CD4-positive, alpha-beta T cell treated with Interferon gamma for 1 hour (primary cell): Measurements from ENCODE around the gene CHD5.

ENCODE experiments used
- DNase-seq: peaks from one replicate; pipeline ENCODE4 v3.0.0-alpha.2; 2020

Gene CHD5

DNA sequence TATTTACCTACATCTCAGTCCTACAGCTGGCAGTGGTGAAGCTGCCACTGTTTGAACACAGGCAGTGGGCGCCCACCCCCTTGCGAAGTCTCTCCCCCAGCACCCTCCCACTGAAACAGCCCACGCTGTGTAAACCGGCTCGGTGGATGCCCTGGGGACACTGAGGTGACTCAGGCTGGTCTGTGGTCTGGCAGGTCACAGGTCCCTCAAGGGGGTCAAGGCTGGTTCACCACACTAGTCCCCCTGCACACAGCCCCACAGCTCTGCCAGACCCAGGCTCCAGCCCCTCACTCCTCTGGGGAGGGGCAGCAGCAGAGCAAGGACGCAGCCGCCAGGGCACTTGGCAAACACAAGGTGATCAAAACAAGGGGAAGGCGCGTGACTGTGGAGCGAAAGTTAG lies 7.6 kb downstream of the CHD5 start:
- no peak for DNase-seq

DNA sequence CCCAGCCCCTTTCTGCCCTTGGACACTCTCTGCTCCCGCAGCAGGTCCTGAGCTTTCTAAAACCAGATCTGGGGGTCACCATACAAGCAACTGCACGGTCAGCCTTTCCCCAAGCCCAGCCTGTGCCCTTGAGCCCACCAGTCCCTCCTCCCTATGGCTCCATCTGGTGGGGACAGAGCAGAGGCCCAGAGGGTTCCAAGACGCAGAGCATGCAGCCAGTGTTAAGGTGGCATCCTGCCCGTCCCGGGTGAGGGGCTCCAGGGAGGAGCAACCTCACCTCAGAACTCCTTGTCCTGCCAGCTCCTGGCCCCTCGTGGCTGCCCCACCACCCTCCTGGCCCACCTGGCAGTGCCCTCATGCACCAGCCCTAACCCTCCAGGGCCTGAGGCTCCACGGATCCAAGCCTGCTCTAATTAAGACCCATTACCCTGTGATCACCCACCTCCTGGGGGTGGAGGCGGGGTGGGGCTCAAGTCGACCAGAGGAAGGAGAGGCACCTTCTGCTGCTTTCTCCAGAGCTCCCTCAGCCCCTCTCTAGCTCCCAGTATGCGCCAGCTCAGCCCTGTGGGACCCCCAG lies 8.5 kb downstream of the CHD5 start:
- no peak for DNase-seq

DNA sequence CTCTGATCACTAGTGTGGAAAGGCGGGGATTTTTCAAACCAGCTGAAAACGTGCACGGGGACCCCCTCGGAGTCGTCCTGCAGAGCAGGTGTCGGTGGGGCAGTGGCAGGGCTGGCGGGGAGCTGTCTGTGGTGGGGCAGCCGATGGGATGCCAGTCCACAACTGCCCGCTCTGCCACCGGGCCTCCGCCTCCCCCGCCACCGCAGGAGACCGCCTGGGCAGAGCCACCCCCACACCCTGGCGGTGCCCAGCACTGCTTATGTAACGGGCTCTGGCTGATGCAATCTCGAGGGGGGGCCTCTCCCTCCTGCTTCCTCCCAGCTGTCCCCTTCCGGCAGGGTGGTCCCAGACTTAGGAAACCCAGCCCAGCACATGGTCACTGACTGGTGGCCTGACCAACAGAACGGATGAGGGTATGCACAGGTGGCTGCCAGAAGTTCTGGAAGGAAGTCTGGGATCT lies 9.3 kb downstream of the CHD5 start:
- no peak for DNase-seq

DNA sequence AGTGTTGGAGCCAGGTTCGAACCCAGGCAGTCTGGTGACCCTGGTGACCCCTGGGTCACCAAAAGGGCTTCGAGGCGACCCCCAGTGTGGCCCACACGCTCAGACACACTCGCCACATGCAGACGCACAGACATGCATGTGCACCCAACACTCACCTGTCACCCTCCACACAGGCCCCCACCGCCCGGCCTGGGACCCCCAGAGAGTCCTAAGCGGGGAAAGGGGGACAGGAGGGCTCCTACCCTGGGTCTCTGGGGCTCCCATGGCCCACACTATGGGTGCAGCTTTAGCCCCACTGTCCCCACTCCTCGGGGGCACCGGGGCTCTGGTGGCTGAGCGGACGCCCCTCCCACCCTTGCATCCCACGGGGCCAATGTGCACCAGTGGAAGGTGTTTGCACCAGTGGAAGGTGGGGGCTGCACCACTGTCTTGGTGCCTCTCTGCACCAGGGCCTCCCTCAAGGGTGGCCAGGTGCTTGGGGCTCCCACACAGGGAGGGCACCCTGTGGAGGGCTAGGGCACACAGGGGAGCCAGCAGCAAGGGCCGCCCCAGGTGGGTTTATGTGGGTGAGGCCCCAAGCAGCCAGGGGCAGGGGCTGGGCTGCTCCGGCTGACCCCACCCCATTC lies 9.9 kb downstream of the CHD5 start:
- no peak for DNase-seq

DNA sequence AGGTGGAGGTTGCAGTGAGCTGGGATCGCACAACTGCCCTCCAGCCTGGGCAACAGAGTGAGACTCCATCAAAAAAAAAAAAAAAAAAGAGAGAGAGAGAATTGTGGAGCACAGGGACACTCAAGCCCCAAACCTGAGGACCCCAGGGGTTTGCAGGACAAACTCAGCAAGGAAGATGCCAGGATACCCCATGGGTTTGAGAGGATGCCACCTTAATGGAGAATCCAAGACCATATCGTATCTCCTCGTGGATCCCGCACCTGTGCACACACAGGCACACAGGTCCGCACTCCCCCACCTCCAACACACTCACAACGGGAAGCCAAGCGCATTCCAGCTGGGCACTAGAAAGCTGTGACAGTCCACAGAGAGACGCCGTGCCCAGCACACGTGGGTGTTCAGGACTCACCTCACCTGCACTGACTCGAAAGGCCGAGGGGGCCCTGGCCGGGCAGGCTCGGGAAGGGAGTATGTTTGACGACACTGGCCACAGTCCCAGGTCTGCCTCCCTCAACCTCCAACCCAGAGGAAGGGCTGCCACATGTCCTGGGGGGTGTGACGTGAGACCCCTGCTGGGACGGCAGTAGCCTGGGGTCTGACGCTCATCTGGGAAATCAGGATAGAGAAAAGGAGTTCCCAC lies 11.1 kb downstream of the CHD5 start:
- DNase-seq = no peak

DNA sequence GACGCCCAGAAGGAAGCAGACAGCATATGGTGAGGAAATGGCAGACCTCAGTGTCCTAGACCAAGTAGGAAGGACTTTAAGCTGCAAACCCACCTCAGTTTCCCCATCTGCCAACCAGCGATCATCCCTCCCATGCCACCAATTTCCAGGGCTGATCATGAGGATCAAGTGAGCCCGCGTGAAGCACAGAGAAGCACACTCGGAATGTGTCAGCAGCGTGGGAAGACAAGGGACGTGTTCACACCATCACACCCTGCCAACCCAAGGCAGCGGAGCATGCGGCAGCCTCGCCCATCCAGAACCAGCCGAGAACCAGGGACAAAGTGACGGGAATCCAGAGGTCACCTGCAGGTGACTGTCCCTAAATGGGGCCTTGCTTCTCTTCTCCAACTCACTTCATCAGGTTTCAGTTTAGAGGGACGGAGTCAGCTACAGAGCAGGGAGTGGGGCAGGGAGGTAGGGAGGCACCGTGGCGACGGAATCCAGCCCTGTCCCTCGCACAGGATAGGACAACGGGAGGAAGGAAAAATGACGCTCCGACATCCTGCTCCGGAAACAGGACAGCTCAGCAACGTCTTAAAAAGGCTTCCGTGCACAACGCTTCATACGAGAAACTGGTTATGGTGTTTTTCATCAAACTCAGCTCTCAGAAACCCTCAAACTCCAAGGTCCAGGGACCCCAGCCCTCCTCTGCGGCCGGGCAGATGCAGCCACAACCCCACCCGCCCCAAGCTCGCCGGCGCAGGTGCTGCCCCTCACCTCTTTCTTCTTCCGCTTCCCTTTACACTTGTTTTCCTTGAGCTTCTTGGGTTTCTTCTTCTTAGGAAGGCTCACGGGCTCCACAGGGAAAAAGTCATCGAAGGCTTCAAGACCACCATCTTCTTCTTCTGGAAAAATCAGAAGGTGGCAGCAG lies 12.5 kb downstream of the CHD5 start:
- no peak for DNase-seq

DNA sequence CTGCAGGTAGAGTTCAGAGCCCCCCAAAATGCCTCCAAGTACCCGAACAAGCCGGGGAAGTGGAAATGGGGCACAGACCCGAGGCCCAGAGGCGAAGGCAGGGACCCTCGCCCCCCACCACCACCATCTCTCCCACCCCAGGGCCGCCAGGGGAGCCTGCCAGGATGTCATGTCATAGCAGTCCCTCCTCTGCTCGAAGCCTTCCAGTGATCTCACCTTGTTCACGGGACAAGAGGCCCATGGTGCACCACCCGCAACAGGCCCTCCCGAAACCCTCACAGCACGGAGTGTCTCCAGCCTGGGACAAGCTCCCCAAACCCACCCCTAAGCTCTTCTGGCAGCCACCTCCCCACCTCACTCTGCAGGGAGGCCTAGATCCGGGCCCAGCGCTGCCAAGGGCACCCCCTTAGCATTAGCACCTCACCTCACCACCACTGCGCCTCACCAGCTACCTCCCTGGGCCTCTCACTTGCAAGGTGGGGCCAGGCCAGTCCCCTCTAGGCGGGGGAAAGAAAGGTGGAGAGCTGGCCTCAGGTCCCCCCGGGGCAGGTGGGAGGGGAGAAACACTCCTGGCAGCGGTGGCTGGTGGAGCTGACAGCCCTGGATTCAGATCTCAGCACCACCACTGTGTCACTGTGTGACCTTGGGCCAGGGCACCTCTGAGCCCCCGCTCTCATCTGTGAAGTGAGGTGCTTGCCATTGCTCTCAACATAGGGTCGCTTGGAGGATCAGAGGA lies 13.3 kb downstream of the CHD5 start:
- no peak for DNase-seq

DNA sequence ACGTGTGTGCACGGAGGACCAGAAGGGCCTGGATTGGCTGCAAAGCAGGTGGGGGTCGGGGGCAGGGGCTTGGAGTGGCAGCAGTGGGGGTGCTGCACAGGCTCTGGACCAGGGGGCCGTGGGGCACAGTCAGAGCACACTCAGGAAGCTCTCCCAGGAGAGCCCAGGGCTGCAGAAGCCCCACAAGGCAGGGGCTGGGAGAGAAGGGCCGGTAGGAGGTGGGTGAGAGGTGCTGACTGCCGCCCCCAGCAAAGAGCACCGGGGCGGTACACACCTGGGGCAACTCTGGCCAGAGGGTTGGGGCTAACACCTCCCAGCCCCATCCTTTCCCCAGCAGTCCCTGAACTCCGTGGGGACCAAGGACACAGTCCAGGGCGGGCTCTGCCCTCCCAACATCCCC lies 13.9 kb downstream of the CHD5 start:
- no peak for DNase-seq

DNA sequence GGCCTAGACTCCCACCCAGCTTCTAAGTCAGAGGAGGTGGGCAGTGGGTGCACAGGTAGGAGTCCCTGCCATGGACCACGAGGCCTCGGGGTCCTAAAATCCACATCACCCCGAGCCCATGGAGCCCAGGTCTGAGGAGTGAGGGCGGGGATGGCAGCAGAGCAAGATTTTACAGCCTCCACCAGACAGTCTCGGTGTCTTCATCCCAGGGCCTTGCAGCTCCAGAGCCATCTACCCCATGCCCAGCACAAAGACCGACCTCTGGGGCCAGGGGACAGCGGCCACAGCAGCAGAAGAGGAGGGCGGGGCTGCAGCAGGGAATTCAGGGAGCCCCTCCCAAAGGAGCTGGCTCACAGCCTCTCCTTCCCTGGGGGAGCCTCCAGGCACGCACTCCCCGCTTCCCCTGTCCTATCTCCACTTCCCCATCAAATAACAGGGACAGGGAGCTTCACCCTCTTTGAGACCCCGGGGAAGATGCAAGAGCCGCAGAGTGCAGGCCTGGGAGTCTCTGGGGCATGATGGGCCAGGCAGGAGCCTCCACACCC lies 14.6 kb downstream of the CHD5 start:
- no peak for DNase-seq

DNA sequence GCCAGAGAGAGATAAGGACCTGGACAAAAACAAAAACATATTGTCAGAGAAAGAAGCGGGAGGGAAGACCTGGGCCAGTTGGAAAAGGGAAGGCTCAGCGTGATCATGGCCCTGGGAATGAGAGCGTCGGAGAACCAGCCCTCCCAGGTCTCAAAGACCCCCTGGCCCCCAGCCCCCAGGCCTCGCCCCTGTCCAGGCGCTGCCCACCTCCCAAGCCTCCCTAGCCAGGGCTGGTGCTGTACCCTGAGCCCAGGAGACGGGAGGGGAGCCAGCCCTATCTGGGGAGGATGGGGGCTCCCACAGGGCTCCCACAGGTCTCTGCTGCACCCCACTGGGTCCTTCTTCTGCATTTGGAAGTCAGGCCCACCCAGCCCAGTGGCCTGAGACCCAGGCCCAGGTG lies 15.1 kb downstream of the CHD5 start:
- DNase-seq = no peak

DNA sequence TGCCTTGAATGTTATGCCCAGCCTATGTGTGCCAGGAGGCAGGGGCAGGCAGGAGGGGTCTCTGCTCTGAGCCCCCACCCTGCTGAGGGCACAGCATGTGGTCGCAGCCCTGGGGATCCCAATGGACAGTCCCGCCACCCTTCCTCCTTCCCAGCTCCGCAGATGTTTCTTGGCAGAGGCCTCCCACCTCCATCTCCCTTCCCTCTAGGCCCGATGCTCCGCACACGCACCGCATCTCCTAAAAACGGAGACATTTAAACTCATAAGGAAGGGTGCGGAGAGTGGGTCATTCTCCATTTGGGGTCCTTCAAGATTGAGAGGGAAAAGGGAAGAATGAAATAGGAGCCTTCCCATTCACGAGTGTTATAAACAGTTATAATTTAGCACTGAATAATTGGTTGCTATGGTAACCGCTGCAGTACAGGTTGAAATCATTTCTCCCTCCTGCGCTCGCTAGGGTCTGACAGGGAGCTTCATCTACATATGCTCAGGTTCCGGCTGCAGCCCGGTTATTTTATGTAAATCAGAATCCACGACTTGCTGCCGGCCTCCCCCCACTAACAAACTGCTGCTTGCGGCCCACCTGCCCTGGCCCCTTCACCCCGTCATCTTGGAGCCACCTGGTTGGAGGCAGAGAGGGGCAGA lies 16.0 kb downstream of the CHD5 start:
- no peak for DNase-seq

DNA sequence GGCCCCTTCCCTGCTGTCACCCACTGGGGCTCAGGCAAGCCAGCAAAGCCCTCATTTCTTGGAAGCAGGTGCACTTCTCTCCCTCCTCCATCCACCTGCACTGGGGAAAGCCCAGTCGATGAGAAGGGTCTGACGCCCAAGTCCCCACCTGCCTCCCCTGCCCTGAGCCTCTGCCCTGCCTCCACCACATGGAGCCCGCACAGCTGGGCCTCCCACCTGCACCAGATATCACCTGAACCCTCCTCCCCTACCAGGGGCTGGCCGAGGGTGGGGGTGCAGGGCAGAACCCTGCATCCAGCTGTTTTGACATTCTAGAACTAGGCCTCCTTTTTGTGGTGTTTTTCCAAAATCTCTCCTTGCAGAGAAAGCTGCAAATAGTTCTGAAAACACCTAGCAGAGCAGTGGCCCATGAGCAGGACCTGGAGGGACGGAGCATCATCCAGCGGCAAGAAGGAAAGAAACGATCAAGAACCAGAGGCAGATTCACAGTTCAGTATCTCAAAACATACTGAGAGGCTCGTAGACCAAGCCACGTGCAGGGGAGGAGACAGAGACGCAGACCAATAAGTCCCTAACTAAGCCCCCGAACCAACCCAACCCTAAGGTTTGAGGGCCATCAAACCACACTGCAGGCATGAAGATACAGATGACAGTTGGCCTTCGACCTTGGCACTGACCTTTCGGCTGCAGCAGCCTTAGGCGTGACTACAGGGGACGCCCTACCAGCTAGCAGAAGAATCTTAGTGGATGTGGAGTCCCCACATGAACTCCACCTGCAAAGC lies 16.7 kb downstream of the CHD5 start:
- DNase-seq = no peak

DNA sequence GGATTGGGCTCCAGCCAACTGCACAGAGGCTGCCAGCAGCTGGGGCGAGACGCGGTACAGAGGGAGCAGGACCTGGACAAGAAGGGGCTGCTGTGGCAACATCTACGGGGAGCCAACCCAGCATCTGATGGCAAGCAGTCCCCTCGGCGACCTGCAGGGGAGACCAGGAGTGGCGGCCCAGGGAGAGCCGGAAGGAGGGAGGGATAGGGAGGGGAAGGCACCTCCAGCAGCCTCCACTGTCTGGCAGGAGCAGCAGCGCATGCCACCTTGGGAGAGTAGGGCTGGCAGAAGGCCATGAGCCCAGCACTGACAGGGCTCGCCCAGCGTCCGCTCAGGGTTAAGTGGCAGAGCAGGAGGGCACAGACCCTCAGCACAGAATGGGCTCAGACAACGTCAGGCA lies 17.3 kb downstream of the CHD5 start:
- no peak for DNase-seq

DNA sequence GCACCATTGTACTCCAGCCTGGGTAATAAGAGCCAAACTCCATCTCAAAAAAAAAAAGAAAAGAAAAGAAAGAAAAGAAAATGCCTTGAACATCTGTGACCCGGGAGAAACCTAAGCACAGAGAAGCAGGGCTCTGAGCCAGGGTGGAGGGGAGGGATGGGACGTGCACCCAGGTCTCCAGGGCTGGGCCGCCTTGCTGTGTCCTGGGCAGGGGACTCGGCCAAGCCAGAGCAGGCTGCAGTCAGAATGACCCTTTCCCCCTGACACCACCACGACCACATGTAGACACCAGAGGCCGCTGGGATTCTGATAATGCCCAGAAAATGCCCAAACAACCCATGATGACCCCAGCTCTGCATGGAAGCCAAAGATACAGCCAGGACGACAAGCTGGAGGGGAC lies 17.8 kb downstream of the CHD5 start:
- no peak for DNase-seq

DNA sequence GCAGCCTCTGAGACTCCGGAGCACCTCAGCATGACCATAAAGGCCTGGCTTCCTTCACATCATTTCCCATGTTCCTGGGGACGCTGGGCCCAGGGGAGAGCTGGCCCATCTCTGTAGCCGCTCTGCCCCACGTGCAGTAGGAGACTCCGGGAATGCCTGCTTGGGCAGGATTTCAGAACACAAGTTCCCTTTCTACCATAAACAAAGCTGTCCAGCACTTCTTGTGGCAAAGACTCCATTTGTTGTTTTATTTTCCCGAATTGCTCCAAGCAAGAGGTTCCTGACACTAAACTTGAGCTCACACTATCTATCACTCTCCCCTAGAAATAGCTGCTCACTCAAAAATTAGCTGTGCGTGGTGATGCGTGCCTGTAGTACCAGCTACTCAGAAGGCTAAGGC lies 21.9 kb downstream of the CHD5 start:
- DNase-seq = no peak

DNA sequence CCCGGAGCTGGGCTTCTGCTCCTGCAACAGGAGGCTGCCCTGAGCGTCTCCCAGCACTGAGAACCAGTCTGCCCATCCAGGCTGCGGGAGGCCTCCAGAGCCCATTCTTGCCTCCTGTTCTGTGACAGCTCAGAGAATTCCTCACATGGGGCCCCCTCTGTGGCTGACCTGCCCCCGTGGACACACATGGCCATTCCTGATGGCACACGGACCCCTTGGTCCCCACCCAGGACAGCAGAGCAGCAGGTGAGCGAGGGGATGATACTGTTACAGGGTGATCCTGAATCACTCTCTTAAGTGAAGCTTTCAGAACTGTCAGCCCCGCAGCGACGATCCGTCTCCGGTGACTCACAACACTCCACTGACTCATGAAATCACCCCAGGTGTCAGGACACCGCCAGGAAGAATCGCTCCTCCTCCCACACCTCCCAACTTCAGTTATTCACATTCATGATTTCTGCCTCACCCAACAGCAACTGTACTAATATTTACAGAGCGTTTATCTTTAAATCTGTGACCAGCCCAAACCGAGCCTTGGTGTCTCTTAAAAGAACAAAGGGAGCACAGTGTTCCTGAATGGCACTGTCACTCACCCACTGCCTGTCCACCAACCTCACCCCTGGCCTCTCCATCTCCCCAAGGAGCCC lies 22.5 kb downstream of the CHD5 start:
- no peak for DNase-seq

DNA sequence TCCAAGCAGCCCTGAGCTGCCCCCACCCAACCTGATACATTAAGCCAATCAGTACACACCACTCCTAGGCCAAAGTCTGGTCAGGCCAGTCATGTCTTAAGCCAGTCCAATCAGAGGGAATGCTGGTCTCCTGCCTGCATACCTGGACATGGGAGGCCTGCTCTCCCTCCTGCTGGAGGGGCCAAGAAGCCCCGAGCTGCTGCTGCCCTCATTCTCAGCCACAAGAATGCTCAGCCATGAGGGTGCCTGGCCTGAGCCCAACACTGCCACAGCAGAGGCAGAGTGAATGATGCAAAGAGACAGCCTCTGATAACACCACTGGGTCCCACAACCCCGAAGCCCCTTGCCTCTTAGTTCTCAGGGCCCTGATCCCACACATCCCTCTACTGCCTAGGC lies 23.0 kb downstream of the CHD5 start:
- no peak for DNase-seq

DNA sequence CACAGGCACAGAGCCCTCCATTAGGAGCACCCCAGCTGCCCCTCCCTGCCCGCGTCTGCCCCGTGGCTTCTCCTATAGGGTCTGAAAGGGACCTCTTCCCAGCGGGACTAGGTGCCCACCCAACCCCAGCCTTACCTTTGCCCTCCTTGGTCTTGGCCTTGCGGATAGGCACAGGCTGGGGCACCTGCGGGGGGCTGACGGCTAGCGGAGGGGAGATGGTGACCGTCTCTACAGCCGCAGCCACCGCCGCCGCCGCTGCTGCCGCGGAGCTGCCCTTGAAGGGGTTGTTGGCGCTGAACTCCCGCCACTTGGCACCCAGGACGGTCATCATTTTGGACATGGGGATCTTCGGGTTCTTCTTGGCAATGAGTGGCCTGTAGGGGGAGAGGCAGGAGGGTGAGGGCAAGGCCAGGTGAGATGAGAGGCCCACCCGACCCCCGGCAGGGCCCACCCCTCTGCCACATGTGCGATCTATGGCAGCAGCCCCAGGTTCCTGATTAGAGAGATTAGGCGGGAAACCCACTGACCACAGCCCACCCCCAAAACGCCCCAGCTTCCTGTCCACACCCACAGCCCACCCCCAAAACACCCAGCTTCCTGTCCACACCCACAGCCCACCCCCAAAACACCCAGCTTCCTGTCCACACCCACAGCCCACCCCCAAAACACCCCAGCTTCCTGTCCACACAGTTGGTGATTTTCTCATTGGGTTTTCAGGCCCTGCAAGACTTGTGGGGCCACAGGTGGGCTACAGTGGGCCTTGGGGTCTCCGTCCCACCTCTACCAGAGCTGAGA lies 25.4 kb downstream of the CHD5 start:
- no peak for DNase-seq

DNA sequence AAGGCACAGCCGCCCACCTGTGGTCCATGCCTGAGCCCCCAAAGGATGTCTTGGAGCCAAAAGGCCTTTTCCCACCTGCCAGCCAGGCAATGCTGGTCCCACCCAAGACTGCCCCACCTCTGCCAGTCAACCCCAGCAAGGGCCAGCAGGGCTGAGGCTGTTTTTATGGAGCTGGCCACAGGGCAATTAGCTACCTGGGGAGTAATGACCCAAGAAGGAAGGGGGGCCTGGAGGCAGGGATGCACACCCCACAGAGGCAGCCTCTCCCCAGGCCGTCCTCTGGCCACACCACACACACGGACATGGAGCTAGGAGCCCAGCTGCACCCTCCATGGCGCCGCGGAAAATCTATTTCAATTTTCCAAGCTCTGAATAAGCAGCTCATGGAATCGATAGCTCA lies 27.2 kb downstream of the CHD5 start:
- no peak for DNase-seq

DNA sequence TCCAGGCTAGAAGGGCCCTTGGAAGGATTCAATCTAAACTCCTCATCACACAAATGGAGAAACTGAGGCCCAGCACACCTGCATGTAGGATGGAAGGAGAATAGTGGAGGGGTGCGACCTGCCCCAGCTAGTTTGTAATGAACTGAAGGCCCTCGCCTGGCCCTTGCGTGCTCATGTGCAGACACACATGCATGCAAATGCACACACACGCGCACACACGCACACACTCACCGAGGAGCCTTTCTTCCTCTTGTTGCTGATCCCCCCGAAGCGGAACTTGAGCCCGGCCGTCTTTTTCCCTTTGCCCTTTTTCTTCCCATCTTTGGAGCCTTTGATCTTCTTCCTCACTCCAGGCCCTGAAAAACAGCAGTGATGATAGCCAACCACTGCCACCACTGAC lies 27.9 kb downstream of the CHD5 start:
- no peak for DNase-seq
